Middle frontal gyrus (tissue), 1 donor: ENCODE results near the gene CHRNB1.
"Not testable (repeated sequence)": the region's sequence is repeated elsewhere in the genome, so short reads cannot be mapped to it uniquely, and the experiment has no call there.

ENCODE experiments used
- DNase-seq: peaks from one replicate; pipeline ENCODE4 v3.0.0-alpha.2; 2015; ENCODE audit warnings: low spot score; ENCODE audit errors: extremely low spot score

Gene CHRNB1

DNA sequence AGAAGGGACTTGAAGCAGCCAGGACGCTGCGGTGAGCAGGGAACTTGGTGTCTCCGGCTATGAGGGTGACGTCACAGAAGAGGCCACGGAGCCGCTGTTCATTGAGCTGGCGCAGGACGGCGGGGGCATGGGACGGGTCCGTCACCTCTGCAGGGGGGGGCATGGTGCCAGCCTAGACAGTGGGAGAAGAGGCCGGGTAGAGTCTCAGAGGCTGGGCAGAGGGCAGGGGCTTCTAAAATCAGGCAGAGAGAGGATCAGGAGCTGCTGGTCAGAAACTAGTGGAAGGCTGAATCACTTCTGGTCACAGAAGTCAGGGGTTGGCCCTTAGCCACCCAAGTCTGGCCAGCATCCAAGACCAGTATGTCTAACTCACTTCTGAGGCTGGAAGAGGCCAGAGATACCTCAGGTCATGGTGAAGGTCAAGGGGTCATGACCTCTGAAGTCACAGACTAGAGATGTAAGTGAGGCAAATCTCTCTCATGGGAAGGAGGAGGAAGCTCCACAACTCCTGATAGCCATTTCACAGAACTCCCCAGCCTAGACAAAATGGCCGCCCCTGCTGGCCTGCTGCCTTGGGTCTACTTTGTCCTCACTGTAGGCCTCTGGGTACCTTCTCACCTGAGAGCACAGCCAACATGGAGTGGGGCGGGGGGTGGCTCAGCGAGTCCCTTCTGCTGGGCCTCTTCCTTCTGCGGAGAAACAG is 21.9 kb downstream of the CHRNB1 start:
- no peak for DNase-seq

DNA sequence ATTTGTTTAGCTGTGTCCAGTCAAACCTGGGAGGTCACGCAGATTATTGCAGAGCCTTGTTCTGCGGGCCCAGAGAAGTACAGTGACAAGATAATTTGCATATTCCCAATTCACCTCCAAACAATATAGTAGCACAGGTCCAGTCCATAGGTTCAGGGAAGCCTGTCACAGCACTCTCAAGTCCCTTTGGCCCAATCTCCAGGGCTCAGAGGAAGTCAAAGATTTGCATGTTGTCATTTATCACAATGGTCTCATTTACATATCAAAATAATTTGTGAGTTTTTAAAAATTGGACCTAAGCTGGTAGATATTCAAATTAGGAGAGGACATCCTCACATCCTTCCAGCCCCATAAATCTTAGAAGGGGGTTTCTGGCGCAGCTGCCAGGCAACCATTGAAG is 22.6 kb downstream of the CHRNB1 start:
- DNase-seq: no peak

DNA sequence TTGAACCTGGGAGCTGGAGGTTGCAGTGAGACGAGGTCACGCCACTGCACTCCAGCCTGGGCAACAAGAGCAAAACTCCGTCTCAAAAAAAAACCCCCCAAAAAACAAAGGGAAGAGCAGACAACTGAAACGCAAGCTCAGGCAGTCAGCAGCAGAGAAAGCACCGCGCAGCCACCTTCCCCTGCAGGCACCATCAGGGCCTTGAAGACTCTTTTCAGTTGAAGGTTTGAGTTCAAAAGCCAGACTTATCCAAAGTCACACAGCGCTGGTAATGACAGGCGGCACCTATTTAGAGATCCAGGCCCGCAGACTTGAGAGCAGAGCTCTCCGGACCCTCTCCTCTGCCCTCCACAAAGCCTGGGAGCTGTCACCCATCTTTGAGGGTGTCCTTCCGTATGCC is 23.4 kb downstream of the CHRNB1 start:
- DNase-seq: no peak

DNA sequence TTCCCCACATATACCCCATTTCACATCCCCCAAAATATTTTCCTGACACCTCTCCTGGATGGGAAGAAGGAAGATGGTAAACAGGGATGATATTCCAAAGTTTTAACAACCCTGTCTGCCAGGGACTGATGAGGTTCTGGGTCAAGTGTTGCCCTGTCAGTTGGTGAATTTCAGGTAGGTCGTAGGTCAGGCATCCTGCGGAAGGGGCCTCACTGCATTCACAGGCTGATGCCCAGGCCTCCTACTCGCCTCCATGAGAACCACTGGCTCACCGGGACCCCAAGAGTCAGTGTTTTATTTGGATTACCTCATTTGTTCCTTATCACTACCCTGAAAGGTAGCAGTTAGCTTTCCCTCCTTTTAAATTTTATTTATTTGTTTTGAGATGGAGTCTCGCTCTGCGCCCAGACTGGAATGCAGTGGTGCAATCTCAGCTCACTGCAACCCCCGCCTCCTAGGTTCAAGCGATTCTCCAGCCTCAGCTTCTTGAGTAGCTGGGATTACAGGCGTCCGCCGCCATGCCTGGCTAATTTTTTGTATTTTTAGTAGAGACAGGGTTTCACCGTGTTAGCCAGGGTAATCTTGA is 24.0 kb downstream of the CHRNB1 start:
- no peak for DNase-seq

DNA sequence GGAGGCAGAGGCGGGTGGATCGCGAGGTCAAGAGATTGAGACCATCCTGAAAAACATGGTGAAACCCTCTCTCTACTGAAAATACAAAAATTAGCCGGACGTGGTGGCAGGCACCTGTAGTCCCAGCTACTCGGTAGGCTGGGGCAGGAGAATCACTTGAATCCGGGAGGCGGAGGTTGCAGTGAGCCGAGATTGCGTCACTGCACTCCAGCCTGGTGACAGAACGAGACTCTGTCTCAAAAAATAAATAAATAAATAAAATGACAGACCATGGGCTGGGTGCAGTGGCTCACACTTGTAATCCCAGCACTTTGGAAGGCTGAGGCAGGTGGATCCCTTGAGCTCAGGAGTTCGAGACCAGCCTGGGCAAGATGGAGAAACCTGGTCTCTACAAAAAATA is 25.0 kb downstream of the CHRNB1 start:
- not testable (repeated sequence) for DNase-seq

DNA sequence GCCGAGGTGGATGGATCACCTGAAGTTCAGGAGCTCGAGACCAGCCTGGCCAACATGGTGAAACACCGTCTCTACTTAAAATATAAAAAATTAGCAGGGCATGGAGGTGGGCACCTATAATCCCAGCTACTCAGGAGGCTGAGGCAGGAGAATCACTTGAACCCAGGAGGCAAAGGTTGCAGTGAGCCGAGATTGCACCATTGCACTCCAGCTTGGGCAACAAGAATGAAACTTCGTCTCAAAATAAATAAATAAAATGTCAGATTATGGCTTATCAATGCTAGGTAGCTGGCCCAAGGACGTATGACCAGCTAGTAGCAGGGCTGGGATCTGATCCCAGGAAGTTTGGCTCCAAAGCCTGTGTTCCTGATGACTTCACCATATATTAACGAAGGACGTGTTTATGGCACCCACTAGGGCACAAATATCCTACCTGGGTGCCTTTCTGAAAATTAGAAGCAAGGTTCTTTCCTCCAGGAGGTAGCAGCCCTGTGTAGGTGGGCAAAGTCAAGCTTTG is 25.7 kb downstream of the CHRNB1 start:
- not testable (repeated sequence) for DNase-seq

DNA sequence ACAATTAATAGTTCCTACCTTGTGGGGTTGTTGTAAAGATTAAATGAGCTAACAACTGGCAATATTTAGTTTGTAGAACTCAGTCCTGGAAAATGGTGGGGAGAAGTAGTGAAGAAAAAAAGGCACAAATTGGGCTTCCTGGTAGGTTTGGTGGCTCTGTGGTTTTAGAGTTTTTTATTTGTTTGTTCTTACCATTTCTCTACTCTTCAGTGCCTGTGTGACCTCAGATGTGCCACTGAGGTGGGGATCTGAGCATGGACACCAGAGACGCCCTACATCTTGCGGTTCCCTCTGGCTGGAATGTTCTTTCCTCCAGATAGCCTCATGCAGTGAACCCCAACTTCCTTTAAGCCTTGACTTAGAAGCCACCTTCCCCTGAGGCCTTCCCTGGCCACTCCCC is 26.9 kb downstream of the CHRNB1 start:
- DNase-seq: no peak

DNA sequence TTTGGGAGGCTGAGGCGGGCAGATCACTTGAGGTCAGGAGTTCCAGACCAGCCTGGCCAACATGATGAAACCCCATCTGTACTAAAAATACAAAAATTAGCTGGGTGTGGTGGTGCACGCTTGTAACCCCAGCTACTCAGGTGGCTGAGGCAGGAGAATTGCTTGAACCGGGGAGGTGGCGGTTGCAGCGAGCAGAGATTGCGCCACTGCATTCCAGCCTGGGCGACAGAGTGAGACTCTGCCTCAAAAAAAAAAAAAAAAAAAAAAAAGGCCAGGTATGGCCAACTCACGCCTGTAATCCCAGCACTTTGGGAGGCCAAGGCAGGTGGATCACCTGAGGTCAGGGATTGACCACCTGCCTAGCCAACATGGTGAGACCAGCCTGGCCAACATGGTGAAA is 29.9 kb downstream of the CHRNB1 start:
- DNase-seq: not testable (repeated sequence)

DNA sequence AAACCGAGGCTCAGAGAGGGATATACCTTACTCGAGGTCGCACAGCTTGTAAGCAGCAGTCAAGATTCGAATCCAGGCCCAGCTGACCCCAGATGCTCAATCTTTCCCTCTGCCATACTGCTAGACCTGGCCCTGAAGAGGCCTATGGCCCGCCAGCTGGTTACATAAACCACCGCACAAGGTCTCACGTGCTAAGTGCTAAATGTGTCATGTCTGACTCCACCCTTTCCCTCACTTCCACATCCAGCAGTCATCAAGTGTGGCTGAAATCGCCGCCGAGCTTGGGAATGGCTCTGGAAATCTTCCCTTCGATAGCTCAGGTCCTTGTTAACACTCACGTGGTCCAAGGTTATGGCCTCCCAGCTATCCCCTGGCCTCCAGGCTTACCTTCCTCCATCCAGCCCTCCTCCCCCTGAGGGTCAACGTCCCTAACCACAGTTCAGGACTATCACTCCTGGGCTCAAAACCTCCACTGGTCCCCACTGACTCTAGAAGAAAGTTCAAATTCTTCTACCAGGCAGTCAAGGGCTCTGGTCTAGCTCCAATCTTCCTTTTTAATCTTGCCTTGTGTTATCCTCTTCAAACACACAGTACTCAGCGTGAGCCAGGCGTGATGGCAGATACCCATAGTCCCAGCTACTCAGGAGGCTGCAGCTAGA is 31.0 kb downstream of the CHRNB1 start:
- DNase-seq: no peak

DNA sequence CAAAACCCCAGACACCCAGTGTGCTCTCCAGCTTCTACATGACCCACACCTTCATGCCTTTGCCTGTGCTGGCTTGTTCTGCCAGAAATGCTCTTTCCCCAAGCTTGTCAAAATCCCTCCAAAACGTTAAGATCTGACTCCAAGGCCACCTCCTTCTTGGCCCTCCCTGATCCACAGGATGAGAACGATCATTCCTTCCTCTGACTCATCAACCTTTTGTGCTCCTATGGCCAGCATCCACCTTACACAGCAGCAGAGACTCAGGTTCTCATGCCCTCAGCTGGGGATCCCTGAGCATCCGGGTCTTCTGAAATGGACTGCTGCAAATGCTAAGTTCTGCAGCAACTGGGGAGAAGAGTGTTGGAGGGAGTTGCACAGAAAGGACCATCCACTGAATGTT is 31.6 kb downstream of the CHRNB1 start:
- no peak for DNase-seq

DNA sequence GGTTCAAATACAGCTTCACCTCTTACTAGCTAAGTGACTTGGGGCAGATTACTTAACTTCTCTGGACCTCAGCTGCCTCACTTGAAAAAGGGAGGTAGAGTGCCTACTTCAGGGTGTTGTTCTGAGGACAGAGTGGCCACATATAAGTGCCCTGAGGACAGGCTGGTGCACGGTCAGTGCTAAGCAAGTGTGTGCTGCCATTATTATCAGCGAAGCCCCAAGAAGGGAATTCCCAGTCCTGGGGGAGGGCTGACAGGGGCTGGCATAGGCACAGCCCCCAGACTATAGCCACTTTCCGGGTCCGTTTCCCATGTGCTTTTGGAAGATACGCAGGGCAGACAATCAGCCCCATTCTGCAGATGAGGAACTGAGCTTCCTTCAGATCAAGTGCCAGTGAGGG is 32.1 kb downstream of the CHRNB1 start:
- DNase-seq: no peak

DNA sequence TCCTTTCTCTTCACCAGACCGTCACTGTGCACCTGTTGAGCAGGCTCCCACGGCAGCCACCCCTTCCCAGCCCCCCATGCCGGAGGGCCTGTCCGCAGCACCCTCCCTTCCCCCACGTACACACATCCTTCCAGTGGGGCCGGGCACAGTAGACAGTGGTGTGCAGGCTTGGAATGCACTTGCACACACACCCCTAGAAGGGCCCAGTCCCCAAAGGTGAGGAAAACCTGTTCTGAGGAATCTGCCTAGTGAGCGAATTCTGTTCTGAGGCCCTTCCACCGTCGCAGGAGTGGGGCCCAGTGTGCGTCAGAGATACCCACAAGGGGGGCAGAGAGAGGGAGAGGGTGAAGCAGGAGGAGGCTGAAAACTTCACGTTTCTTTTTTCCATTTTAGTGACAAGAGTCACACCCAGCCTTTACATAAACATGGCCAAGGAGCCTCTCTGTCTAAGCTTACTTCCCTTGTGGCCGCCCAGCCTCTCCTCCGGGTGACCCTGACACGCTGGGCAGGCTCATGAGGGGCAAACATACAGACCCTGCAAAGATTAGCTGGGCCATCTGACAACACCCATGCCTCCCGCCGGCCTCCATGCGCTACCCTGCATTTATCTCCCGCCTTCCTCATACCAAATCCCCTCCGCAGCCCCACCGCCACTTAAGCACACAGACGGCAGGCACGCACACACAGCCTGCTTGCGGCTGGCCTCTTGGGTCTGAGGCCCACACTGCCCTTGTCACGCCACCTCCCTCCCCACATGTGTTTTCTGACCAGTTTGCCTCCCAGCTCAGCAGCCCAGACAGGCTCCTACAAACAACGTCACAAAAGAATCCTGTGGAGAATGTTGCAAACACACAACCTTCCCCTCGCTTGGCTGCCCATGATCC is 32.8 kb downstream of the CHRNB1 start:
- DNase-seq: no peak

DNA sequence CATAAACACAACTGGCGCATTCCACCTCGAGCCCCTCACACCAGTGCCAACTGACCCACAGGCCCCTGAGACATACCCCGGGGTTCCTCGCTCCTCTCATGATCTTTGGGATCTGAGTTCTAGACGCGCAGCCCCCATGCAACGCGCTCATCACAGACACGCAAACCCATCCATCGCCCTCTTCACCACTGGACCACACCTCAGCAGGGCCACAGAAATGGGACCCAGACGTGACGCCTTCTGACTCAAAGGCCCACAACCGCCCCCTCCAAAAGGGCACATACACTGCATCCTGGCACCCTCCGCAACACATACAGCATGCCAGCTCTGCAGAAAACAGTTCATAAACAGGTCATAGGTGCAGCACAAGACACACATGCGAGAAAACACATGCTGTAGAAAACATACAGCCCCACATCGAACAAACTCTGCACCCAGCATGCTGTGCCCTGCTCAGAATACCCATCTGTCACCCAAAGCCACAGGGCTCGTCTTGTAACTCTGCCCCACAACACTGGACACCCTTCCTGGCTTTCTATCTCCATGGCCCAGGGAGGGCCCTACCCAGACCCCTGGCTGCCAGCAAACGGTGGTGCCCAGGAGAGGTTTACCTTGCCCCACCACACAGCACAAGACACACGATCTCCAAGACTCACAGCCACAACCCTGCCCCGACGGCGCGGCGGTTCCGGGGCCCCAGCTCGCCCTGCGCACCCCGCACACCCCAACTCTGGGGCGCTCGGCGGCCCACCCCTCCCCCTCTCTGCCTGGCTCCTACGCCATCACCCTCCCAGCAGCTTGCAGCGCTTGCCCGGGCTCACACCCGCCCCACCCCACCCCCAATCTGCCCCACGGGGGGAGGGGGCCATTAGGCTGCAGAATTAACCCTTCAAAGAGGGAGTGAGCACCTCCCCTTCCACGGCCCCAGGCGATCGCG is 33.7 kb downstream of the CHRNB1 start:
- no peak for DNase-seq

DNA sequence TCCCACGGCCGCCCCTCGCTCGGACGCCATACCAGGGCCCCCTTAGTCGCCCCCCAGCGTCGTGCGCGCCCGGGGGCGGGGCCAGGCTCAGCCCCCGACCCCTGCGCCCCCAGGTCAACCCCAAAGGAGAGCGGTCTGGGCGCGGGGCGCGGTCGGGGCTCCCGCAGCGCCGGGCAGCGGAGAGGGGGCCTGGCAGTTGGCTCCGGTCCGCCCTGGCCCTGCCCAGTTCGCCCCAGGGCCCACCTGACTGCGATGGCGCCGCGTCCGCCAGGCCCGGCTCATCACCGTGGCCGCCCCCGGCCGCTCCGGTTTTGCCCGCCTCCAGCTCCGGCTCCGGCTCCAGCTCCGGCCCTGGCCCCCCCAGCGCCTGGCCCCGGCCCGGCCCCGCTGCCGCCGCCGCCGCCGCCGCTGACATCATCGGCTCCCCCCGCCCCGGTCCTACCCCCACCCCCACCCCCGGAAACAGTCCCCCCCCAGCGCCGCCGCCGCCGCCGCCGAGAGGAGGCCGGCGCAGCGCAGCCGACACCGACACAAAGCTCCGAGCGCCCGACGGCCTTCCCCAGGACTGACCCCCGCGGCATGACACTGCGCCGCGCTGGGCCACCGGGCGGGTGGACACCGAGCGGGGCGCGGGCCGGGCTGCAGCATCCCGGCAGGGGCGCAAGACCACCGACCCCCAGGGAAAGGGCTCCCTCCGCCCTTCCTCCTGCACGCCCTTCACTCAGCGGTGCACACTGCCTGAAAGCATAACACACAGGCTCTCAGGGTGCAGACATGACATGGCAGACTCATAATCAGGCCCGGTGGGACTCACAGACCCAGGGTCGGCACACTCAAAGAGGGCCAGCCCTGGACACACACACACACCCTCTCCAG is 34.6 kb downstream of the CHRNB1 start, which contains the start of gene ZBTB4:
ZBTB4 (minus strand) TSS at position 419 of the 876 bp plus-strand sequence. CDS start 12,830 bp downstream, outside the sequence.
- no peak for DNase-seq

DNA sequence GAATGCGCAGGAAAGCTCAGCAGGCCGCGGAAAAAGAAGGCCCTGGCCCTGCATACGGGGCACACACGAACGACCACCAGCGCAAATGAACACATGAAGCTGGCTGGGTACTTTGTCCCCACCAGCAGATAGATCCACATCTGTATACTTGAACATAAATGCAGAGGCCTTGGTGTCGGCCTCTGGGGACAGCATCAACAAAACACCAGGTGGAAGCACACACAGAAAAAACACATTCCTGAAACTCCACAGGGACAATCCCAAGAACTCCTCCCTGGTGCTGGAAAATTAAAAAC is 35.2 kb downstream of the CHRNB1 start:
- DNase-seq: no peak

DNA sequence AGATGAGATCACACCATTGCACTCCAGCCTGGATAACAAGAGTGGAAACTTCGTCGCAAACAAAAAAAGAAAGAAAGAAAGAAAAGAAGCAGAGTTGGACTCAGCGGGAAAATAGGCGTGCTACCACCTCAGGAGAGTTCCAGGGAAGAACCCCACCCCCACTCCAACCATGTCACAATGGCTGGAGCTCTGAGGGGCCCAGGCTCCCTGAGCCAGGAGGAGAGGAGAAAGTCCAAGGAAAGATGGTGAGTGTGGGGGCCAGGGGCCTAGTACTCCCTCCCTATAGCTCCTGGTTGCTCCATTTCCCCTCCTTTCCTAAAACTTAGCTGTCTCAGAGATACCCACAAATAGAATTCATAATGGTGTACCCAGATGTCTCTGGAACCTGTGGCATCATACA is 36.4 kb downstream of the CHRNB1 start, which contains the start of gene SLC35G6:
SLC35G6 (plus strand) TSS at position 172 of the 400 bp plus-strand sequence; CDS start at position 243, 71 bp downstream.
- DNase-seq: not testable (repeated sequence)

DNA sequence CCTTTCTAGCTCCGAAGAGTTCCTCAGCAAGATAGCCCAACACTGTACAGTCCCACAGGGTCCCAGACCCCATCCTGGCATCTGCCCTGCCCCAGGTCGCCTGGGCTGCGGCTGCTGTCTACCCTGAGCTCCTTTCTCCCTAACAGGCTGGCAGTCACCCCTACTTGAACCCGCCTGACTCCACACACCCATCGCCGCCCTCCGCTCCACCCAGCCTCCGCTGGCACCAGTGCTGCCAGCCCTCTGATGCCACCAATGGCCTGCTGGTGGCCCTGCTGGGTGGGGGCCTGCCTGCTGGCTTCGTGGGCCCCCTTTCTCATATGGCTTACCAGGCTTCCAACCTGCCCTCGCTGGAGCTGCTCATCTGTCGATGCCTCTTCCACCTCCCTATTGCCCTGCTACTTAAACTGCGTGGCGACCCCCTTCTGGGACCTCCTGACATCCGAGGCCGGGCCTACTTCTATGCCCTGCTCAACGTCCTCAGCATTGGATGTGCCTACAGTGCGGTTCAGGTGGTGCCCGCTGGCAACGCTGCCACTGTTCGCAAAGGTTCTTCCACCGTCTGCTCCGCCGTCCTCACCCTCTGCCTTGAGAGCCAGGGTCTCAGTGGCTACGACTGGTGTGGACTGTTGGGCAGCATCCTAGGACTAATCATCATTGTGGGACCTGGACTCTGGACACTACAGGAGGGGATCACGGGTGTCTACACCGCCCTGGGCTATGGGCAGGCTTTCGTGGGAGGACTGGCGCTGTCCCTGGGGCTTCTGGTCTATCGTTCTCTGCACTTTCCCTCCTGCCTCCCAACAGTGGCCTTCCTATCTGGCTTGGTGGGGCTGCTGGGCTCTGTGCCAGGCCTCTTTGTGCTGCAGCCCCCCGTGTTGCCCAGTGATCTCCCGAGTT is 37.2 kb downstream of the CHRNB1 start:
- not testable (repeated sequence) for DNase-seq

DNA sequence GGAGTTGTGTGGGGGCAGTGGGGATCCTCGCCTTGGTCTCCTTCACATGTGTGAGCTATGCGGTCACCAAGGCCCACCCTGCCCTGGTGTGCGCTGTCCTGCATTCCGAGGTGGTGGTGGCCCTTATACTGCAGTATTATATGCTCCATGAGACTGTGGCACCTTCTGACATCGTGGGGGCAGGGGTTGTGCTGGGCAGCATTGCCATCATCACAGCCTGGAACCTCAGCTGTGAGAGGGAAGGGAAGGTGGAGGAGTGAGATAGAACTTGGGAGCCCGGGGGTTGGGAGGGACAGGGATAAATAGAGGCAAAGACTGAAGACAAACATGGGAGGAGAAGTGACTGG is 37.9 kb downstream of the CHRNB1 start:
- DNase-seq: not testable (repeated sequence)
